ENCODE results near the gene CLDN22.

The CLDN22 gene

DNA sequence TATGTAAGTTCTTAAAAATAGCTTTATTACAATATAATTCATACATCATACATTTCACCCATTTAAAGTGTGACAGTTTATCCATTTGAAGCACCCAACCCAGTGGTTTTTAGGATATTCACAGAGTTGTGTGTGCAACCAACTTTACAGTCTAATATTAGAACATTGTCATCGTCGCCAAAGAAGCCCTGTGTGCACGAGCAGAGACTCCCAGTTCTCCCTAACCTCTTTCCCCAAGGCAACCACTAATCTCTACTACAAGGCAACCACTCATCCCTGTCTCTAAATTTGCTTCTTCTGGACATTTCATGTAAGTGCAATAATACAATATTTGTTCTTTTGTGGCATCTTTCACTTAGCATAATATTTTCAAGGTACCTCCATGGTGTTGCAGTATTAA, 47.7 kb downstream of the CLDN22 start:
- DNase-seq (ENCODE audit: low read depth), result no peak

DNA sequence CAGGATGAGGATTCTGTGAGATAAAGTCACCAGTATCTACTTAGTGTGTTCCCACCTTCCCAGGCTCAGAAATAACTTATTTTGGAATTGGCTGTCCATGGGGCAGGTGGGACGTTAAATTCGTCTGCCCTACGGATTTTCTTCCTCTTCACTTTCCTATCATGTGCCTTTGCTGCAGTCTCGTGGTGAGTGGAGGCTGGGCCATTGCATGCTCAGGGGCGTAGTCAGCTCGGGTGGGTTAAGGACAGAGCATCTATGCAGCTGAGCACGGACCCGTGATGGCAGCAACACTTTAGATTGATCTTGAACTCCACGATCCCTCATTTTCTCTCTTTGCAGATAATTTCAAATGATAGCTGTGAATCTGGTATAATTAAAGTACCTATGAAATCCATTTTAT, 51.5 kb downstream of the CLDN22 start:
- DNase-seq (ENCODE audit: low read depth), result no peak
